GM19395 (cell line): ENCODE measurements around the gene PRRT1.
"Not testable (repeated sequence)": the region's sequence is repeated elsewhere in the genome, so short reads cannot be mapped to it uniquely, and the experiment has no call there.

ENCODE experiments used
- ATAC-seq: cut with Tn5 transposase; IDR thresholded peaks from one replicate; pipeline ENCODE4 v1.9.1; 2021; ENCODE audit warnings: mild to moderate bottlenecking, moderate library complexity; ENCODE audit not compliant: unreplicated experiment

Gene PRRT1

DNA sequence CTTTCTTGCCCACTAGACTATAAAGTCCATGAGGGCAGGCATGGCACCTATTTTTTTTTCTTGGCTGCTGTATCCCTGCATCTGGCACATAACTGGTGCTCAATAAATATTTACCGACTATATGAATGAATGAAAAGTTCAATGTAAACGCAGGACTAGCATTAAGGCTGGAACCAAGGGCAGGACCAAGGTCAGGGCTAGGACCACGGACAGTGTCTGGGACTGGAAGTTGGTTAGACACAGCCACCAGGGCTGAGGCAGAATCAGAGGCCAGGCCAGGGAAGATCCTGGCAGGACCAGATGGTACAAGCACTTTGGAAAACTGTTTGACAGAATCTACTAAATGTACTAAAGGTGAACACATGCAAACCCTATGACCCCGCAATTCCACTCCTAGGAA is 46.3 kb downstream of the PRRT1 start:
- ATAC-seq: no peak

DNA sequence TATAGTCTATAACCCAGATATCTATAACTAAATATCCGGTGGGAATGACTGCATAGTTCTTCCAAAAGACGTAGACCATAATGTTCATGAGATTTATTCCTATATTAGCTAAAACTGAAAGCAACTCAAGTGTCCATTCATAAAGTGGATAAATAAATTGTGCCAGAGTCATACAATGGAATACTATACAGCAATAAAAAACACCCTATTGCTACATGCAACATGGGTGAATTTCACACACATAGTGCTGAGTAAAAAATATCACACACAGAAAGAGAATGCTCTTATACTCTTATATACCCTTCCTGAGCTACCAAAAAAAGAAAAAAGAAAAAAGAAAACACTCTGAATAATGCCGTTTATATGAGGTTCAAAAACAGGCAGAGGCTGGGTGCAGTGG is 49.5 kb downstream of the PRRT1 start:
- no peak for ATAC-seq

DNA sequence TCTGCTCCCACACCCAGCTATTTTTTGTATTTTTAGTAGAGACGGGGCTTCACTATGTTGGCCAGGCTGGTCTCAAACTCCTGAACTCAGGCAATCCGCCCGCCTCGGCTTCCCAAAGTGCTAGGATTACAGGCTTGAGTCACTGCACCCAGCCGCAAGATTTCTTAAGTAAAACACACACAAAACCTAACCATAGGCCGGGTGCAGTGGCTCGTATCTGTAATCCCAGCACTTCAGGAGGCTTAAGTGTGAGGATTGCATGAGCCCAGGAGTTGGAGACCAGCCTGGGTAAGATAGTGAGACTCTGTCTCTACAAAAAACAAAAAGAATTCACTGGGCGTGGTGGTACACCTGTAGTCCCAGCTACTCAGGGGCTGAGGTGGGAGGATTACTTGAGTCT is 51.5 kb downstream of the PRRT1 start:
- not testable (repeated sequence) for ATAC-seq
